Measurements from ENCODE around the gene EEF2KMT. TPM values are rescaled to one million over a fixed set of nuclear protein-coding genes. Genes with fewer than 3 reads are reported as not detected.
"Not testable (repeated sequence)": the region's sequence is repeated elsewhere in the genome, so short reads cannot be mapped to it uniquely, and the experiment has no call there.

The EEF2KMT gene
- total RNA-seq, 1 donor from 2014 or later: 12.9 TPM

GRCh38 chr16:5078626-5079025, 19.0 kb downstream of the EEF2KMT start:
- TF ChIP-seq CTCF (IDR thresholded peaks at IDR 0.05; ENCODE audit: partially characterized antibody, unreplicated experiment): no peak
- Mint-ChIP-seq H3K27me3 (ENCODE audit: unreplicated experiment) (no peaks in the 10 kb centered on the region), H3K27ac (ENCODE audit: unreplicated experiment) (no peak overlapping the region), H3K4me3 (ENCODE audit: unreplicated experiment) (no peak overlapping the region), H3K4me1 (ENCODE audit: low read depth, unreplicated experiment) (no peaks in the 10 kb centered on the region), H3K36me3 (ENCODE audit: unreplicated experiment) (no peaks in the 10 kb centered on the region), H3K9me3 (ENCODE audit: unreplicated experiment) (no peaks in the 10 kb centered on the region)
- DNase-seq: no peak

- no peaks in the 10 kb centered on the region for H3K27me3 Mint-ChIP-seq (ENCODE audit: unreplicated experiment)
- H3K36me3 Mint-ChIP-seq (ENCODE audit: unreplicated experiment): no peaks in the 10 kb centered on the region
- no peak overlapping the region for H3K27ac Mint-ChIP-seq (ENCODE audit: unreplicated experiment)
- no peaks in the 10 kb centered on the region for H3K9me3 Mint-ChIP-seq (ENCODE audit: unreplicated experiment)
- no peak overlapping the region for H3K4me3 Mint-ChIP-seq (ENCODE audit: unreplicated experiment)
- no peak for TF ChIP-seq CTCF (IDR thresholded peaks at IDR 0.05; ENCODE audit: partially characterized antibody, unreplicated experiment)
- H3K4me1 Mint-ChIP-seq (ENCODE audit: low read depth, unreplicated experiment): peaks cover 2% of the 10 kb centered on the region
- no peak for DNase-seq
Observed at GRCh38 chr16:5077304-5077703, 20.3 kb downstream of the EEF2KMT start.

- no peak for DNase-seq
- H3K9me3 Mint-ChIP-seq (ENCODE audit: unreplicated experiment): no peaks in the 10 kb centered on the region
- H3K4me3 Mint-ChIP-seq (ENCODE audit: unreplicated experiment): no peak overlapping the region
- H3K36me3 Mint-ChIP-seq (ENCODE audit: unreplicated experiment): no peaks in the 10 kb centered on the region
- TF ChIP-seq CTCF (IDR thresholded peaks at IDR 0.05; ENCODE audit: partially characterized antibody, unreplicated experiment): no peak
- peaks cover 2% of the 10 kb centered on the region for H3K4me1 Mint-ChIP-seq (ENCODE audit: low read depth, unreplicated experiment)
- H3K27me3 Mint-ChIP-seq (ENCODE audit: unreplicated experiment): peaks cover 3% of the 10 kb centered on the region
- H3K27ac Mint-ChIP-seq (ENCODE audit: unreplicated experiment): no peak overlapping the region
Observed at GRCh38 chr16:5075637-5076036, 22.0 kb downstream of the EEF2KMT start.

- not testable (repeated sequence) for H3K27me3 Mint-ChIP-seq (ENCODE audit: unreplicated experiment); H3K36me3 Mint-ChIP-seq (ENCODE audit: unreplicated experiment); H3K9me3 Mint-ChIP-seq (ENCODE audit: unreplicated experiment); H3K27ac Mint-ChIP-seq (ENCODE audit: unreplicated experiment); DNase-seq; H3K4me3 Mint-ChIP-seq (ENCODE audit: unreplicated experiment); H3K4me1 Mint-ChIP-seq (ENCODE audit: low read depth, unreplicated experiment)
Observed at GRCh38 chr16:5073771-5074170, 23.8 kb downstream of the EEF2KMT start.

- H3K27ac Mint-ChIP-seq (ENCODE audit: unreplicated experiment): no peak overlapping the region
Observed at GRCh38 chr16:5073279-5073629, 24.3 kb downstream of the EEF2KMT start.

More at GRCh38 chr16:5073279-5073629, 24.3 kb downstream of the EEF2KMT start:
- no peaks in the 10 kb centered on the region for H3K36me3 Mint-ChIP-seq (ENCODE audit: unreplicated experiment)
- no peaks in the 10 kb centered on the region for H3K9me3 Mint-ChIP-seq (ENCODE audit: unreplicated experiment)
- no peak for TF ChIP-seq CTCF (IDR thresholded peaks at IDR 0.05; ENCODE audit: partially characterized antibody, unreplicated experiment)
- no peak for DNase-seq
- peak overlapping the region; percentile 79 for H3K4me3 Mint-ChIP-seq (ENCODE audit: unreplicated experiment)
- H3K27me3 Mint-ChIP-seq (ENCODE audit: unreplicated experiment): peaks cover 3% of the 10 kb centered on the region
- peaks cover 2% of the 10 kb centered on the region for H3K4me1 Mint-ChIP-seq (ENCODE audit: low read depth, unreplicated experiment)
